Naive thymus-derived CD4-positive, alpha-beta T cell (primary cell): ENCODE results near the gene NUP35. TPM values are rescaled to one million over a fixed set of nuclear protein-coding genes. Genes with fewer than 3 reads are reported as not detected.

Source experiments
- ATAC-seq: fragments of 150-1000 bp; cut with Tn5 transposase; 2 replicates; pipeline ENCODE4 v1.10.0; 2021; ENCODE audit warnings: mild to moderate bottlenecking, moderate library complexity
- CTCF ChIA-PET: fragments of 350-600 bp; sonication (Branson Sonifier 250); formaldehyde crosslinking; loops from one replicate; lab custom pipeline; 2021; ENCODE audit warnings: antibody characterized with exemption; lab: Charles Lee
- POLR2A ChIA-PET: fragments of 350-600 bp; sonication (Branson Sonifier 250); formaldehyde crosslinking; loops from one replicate; lab custom pipeline; 2021; ENCODE audit warnings: antibody characterized with exemption, inconsistent platforms; lab: Charles Lee
- DNase-seq, 9 donors: peaks; one replicate each; pipeline versions ENCODE4 v3.0.0 to v3.0.0-alpha.2; 2020 to 2022; ENCODE audit warnings: mixed read lengths in 1 of 9
- H3K27ac ChIP-seq: one replicate; pipeline ENCODE4 v1.7.0; 2013; ENCODE audit warnings: mild to moderate bottlenecking, low read depth, low read length, moderate library complexity
- H3K27me3 ChIP-seq, 2 donors: one replicate each; pipeline ENCODE4 v1.7.0; 2013; ENCODE audit warnings: low read length in 2 of 2, mild to moderate bottlenecking in 2 of 2, moderate library complexity in 2 of 2; ENCODE audit not compliant: control insufficient read depth in 2 of 2, insufficient read depth in 2 of 2
- H3K36me3 ChIP-seq, 3 experiments: 1 replicate in 2 of 3; 2 replicates in 1 of 3; pipeline ENCODE4 v1.7.0; 2013; ENCODE audit warnings: low read length in 3 of 3, mild to moderate bottlenecking in 3 of 3, moderate library complexity in 1 of 3; ENCODE audit not compliant: insufficient read depth in 3 of 3, control insufficient read depth in 2 of 3
- H3K4me1 ChIP-seq, 2 donors: one replicate each; pipeline ENCODE4 v1.7.0; 2013; ENCODE audit warnings: low read length in 2 of 2, mild to moderate bottlenecking in 2 of 2, moderate library complexity in 1 of 2; ENCODE audit not compliant: control insufficient read depth in 2 of 2, insufficient read depth in 2 of 2
- H3K4me3 ChIP-seq: 2 replicates; pipeline ENCODE4 v1.7.0; 2013; ENCODE audit warnings: mild to moderate bottlenecking, low read length
- H3K9me3 ChIP-seq, 3 experiments: 1 replicate in 2 of 3; 2 replicates in 1 of 3; pipeline ENCODE4 v1.7.0; 2013; ENCODE audit warnings: low read length in 3 of 3; ENCODE audit not compliant: control insufficient read depth in 2 of 3
- H3K27ac Mint-ChIP-seq, 9 donors: one replicate each; pipeline ENCODE4 v1.8.0; 2020 to 2022; ENCODE audit warnings: mixed read lengths in 9 of 9, mild to moderate bottlenecking in 8 of 9, moderate library complexity in 5 of 9, inconsistent platforms in 2 of 9
- H3K27me3 Mint-ChIP-seq, 5 donors: one replicate each; pipeline ENCODE4 v1.8.0; 2021 to 2022; ENCODE audit warnings: mixed read lengths in 5 of 5, mild to moderate bottlenecking in 1 of 5
- H3K36me3 Mint-ChIP-seq, 5 donors: one replicate each; pipeline ENCODE4 v1.8.0; 2020 to 2022; ENCODE audit warnings: mixed read lengths in 5 of 5, mild to moderate bottlenecking in 3 of 5, inconsistent platforms in 1 of 5
- H3K4me1 Mint-ChIP-seq, 7 donors: one replicate each; pipeline ENCODE4 v1.8.0; 2020 to 2022; ENCODE audit warnings: mixed read lengths in 7 of 7, mild to moderate bottlenecking in 3 of 7, inconsistent platforms in 1 of 7
- H3K4me3 Mint-ChIP-seq, 10 donors: one replicate each; pipeline ENCODE4 v1.8.0; 2020 to 2022; ENCODE audit warnings: mild to moderate bottlenecking in 10 of 10, mixed read lengths in 10 of 10, moderate library complexity in 6 of 10, inconsistent platforms in 2 of 10
- H3K9me3 Mint-ChIP-seq, 11 donors: one replicate each; pipeline ENCODE4 v1.8.0; 2020 to 2022; ENCODE audit warnings: mixed read lengths in 11 of 11, mild to moderate bottlenecking in 4 of 11, inconsistent platforms in 1 of 11, moderate library complexity in 1 of 11
- intact Hi-C, 2 donors: fragments of 100-400 bp; cut with micrococcal nuclease; formaldehyde crosslinking; loops; one replicate each; pipeline ENCODE4 v1.15.1; 2023
- polyA plus RNA-seq, 2 donors: library from polyadenylated mRNA; unstranded; fragments of 300-500 nt; fragmentation: Illumina TruSeq; gene quantifications; one replicate each; pipeline ENCODE4 v1.2.3, GENCODE V29; 2021
- total RNA-seq, 6 experiments: library from RNA in 5 of 6; stranded (reverse) in 5 of 6; gene quantifications; 1 replicate in 5 of 6; 2 replicates in 1 of 6; pipeline ENCODE4 v1.2.3 and lab custom pipeline; 2021 to 2026

The NUP35 gene
- total and polyA plus RNA-seq, 7 experiments from 2014 or later, result 5.2 to 25.3 (median 15.9) TPM

GRCh38 chr2:183186766-183187165 lies 62.5 kb downstream of the NUP35 start:
- H3K4me3 Mint-ChIP-seq, result no peak overlapping the region
- peaks cover 46 to 90% (median 84%) of the 10 kb centered on the region in 5 donors for H3K36me3 Mint-ChIP-seq
- CTCF ChIA-PET, result no interaction called here
- Histone ChIP-seq H3K27ac (no peak overlapping the region), H3K9me3 (peaks cover 0 to 3% (median 0%) of the 10 kb centered on the region in 3 experiments), H3K4me3 (no peak overlapping the region), H3K4me1 (no peaks in the 10 kb centered on the region), H3K27me3 (no peaks in the 10 kb centered on the region), H3K36me3 (peaks cover 0 to 50% (median 0%) of the 10 kb centered on the region in 3 experiments)
- ATAC-seq (no peak), DNase-seq (no peak)
- peaks cover 0 to 12% (median 5%) of the 10 kb centered on the region in 7 donors for H3K4me1 Mint-ChIP-seq
- intact Hi-C loops, result no loop called here
- H3K27me3 Mint-ChIP-seq, result no peaks in the 10 kb centered on the region
- POLR2A ChIA-PET, result no interaction called here
- H3K9me3 Mint-ChIP-seq, result peaks cover 3 to 23% (median 17%) of the 10 kb centered on the region in 11 donors
- no peak overlapping the region for H3K27ac Mint-ChIP-seq

GRCh38 chr2:183192343-183192742 lies 68.1 kb downstream of the NUP35 start:
- no peak overlapping the region for H3K4me3 ChIP-seq
- peaks cover 0 to 2% (median 0%) of the 10 kb centered on the region in 11 donors for H3K9me3 Mint-ChIP-seq
- no peaks in the 10 kb centered on the region for H3K9me3 ChIP-seq
- H3K27ac Mint-ChIP-seq, result no peak overlapping the region
- CTCF ChIA-PET, result no interaction called here
- no peaks in the 10 kb centered on the region for H3K27me3 ChIP-seq
- no peaks in the 10 kb centered on the region for H3K4me1 Mint-ChIP-seq
- no peak overlapping the region for H3K4me3 Mint-ChIP-seq
- H3K36me3 ChIP-seq, result peaks cover 0 to 15% (median 0%) of the 10 kb centered on the region in 3 experiments
- no peaks in the 10 kb centered on the region for H3K27me3 Mint-ChIP-seq
- peaks cover 6 to 72% (median 56%) of the 10 kb centered on the region in 5 donors for H3K36me3 Mint-ChIP-seq
- no peaks in the 10 kb centered on the region for H3K4me1 ChIP-seq
- POLR2A ChIA-PET, result no interaction called here
- intact Hi-C loops, result no loop called here
- DNase-seq (no peak), ATAC-seq (no peak)
- no peak overlapping the region for H3K27ac ChIP-seq

- no peak overlapping the region for H3K4me3 Mint-ChIP-seq
- peaks cover 0 to 6% (median 0%) of the 10 kb centered on the region in 11 donors for H3K9me3 Mint-ChIP-seq
- ChIA-PET CTCF (interaction anchor here (0.8 kb wide), 1 partner anchor 71 kb away, joined by 4 read pairs; no protein-coding TSS in a partner anchor), POLR2A (no interaction called here)
- ATAC-seq (no peak), DNase-seq (no peak)
- Histone ChIP-seq H3K36me3 (peaks cover 0 to 2% (median 0%) of the 10 kb centered on the region in 3 experiments), H3K27ac (no peak overlapping the region), H3K9me3 (no peaks in the 10 kb centered on the region), H3K27me3 (no peaks in the 10 kb centered on the region), H3K4me3 (no peak overlapping the region), H3K4me1 (no peaks in the 10 kb centered on the region)
- H3K4me1 Mint-ChIP-seq, result peaks cover 0 to 2% (median 0%) of the 10 kb centered on the region in 7 donors
- H3K27me3 Mint-ChIP-seq, result no peaks in the 10 kb centered on the region
- intact Hi-C loops, result no loop called here
- H3K27ac Mint-ChIP-seq, result no peak overlapping the region
- peaks cover 12 to 66% (median 50%) of the 10 kb centered on the region in 5 donors for H3K36me3 Mint-ChIP-seq
Observed at GRCh38 chr2:183193904-183194303, 69.7 kb downstream of the NUP35 start.

- Mint-ChIP-seq H3K9me3 (peaks cover 0 to 6% (median 0%) of the 10 kb centered on the region in 11 donors), H3K27me3 (no peaks in the 10 kb centered on the region), H3K36me3 (peaks cover 10 to 68% (median 49%) of the 10 kb centered on the region in 5 donors), H3K4me3 (no peak overlapping the region), H3K27ac (no peak overlapping the region), H3K4me1 (peaks cover 0 to 2% (median 0%) of the 10 kb centered on the region in 7 donors)
- Histone ChIP-seq H3K4me3 (no peak overlapping the region), H3K36me3 (no peaks in the 10 kb centered on the region), H3K27me3 (no peaks in the 10 kb centered on the region), H3K9me3 (no peaks in the 10 kb centered on the region), H3K27ac (no peak overlapping the region), H3K4me1 (no peaks in the 10 kb centered on the region)
- POLR2A ChIA-PET, result no interaction called here
- CTCF ChIA-PET, result no interaction called here
- no peak for DNase-seq
- ATAC-seq, result no peak
- intact Hi-C loops, result no loop called here
Observed at GRCh38 chr2:183195397-183195796, 71.2 kb downstream of the NUP35 start.

GRCh38 chr2:183195998-183196409 lies 71.8 kb downstream of the NUP35 start:
- Histone ChIP-seq H3K4me3 (no peak overlapping the region), H3K36me3 (no peaks in the 10 kb centered on the region), H3K4me1 (no peaks in the 10 kb centered on the region), H3K27me3 (no peaks in the 10 kb centered on the region), H3K27ac (no peak overlapping the region), H3K9me3 (no peaks in the 10 kb centered on the region)
- Mint-ChIP-seq H3K9me3 (peaks cover 0 to 6% (median 0%) of the 10 kb centered on the region in 11 donors), H3K4me3 (no peak overlapping the region), H3K36me3 (peaks cover 10 to 66% (median 46%) of the 10 kb centered on the region in 5 donors), H3K27ac (peak overlapping the region in 1 of 9 donors; percentile 42), H3K4me1 (peaks cover 0 to 2% (median 0%) of the 10 kb centered on the region in 7 donors), H3K27me3 (no peaks in the 10 kb centered on the region)
- no peak for ATAC-seq
- ChIA-PET POLR2A (interaction anchor here (0.6 kb wide), 1 partner anchor 41 kb away, joined by 3 read pairs; no protein-coding TSS in a partner anchor), CTCF (no interaction called here)
- DNase-seq, result no peak
- intact Hi-C loops, result no loop called here

GRCh38 chr2:183204397-183204796 lies 80.2 kb downstream of the NUP35 start:
- Histone ChIP-seq H3K4me1 (no peaks in the 10 kb centered on the region), H3K9me3 (no peaks in the 10 kb centered on the region), H3K4me3 (no peak overlapping the region), H3K36me3 (no peaks in the 10 kb centered on the region), H3K27me3 (no peaks in the 10 kb centered on the region), H3K27ac (no peak overlapping the region)
- Mint-ChIP-seq H3K9me3 (peaks cover 0 to 9% (median 2%) of the 10 kb centered on the region in 11 donors), H3K4me3 (no peak overlapping the region), H3K4me1 (no peaks in the 10 kb centered on the region), H3K36me3 (peaks cover 10 to 48% (median 16%) of the 10 kb centered on the region in 5 donors), H3K27me3 (no peaks in the 10 kb centered on the region), H3K27ac (no peak overlapping the region)
- intact Hi-C loops, result no loop called here
- ChIA-PET POLR2A (no interaction called here), CTCF (no interaction called here)
- ATAC-seq (no peak), DNase-seq (no peak)

- CTCF ChIA-PET, result no interaction called here
- no peaks in the 10 kb centered on the region for H3K4me1 ChIP-seq
- POLR2A ChIA-PET, result no interaction called here
- Mint-ChIP-seq H3K27ac (no peak overlapping the region), H3K27me3 (no peaks in the 10 kb centered on the region), H3K4me1 (peaks cover 0 to 4% (median 0%) of the 10 kb centered on the region in 7 donors), H3K36me3 (peaks cover 17 to 54% (median 25%) of the 10 kb centered on the region in 5 donors), H3K9me3 (peaks cover 0 to 16% (median 5%) of the 10 kb centered on the region in 11 donors), H3K4me3 (no peak overlapping the region)
- intact Hi-C loops, result no loop called here
- H3K27me3 ChIP-seq, result no peaks in the 10 kb centered on the region
- H3K27ac ChIP-seq, result no peak overlapping the region
- no peaks in the 10 kb centered on the region for H3K9me3 ChIP-seq
- H3K36me3 ChIP-seq, result no peaks in the 10 kb centered on the region
- ATAC-seq (no peak), DNase-seq (no peak)
- H3K4me3 ChIP-seq, result no peak overlapping the region
Observed at GRCh38 chr2:183207110-183207509, 82.9 kb downstream of the NUP35 start.
